Measurements from ENCODE around the gene HTRA3.
A peak's percentile ranks its signal among the peaks of the same experiment; 100 is the strongest.

HTRA3 gene

GRCh38 chr4:8297141-8297601 lies 27.6 kb downstream of the HTRA3 start:
- no peak for DNase-seq

- DNase-seq: no peak
Observed at GRCh38 chr4:8297691-8298485, 28.3 kb downstream of the HTRA3 start.

- DNase-seq: no peak
Observed at GRCh38 chr4:8300832-8301231, 31.3 kb downstream of the HTRA3 start.

GRCh38 chr4:8301851-8302730 lies 32.5 kb downstream of the HTRA3 start:
- no peak for DNase-seq

GRCh38 chr4:8303081-8303480 lies 33.5 kb downstream of the HTRA3 start:
- no peak for DNase-seq

- peak; percentile 38 for DNase-seq
Observed at GRCh38 chr4:8303485-8304281, 34.1 kb downstream of the HTRA3 start.

- no peak for DNase-seq
Observed at GRCh38 chr4:8304827-8305695, 35.5 kb downstream of the HTRA3 start.

GRCh38 chr4:8305851-8306471 lies 36.4 kb downstream of the HTRA3 start:
- no peak for DNase-seq

- DNase-seq: no peak
Observed at GRCh38 chr4:8306511-8307021, 37.0 kb downstream of the HTRA3 start.

GRCh38 chr4:8307121-8307520 lies 37.6 kb downstream of the HTRA3 start:
- no peak for DNase-seq

GRCh38 chr4:8307714-8308113 lies 38.2 kb downstream of the HTRA3 start:
- no peak for DNase-seq

- DNase-seq: no peak
Observed at GRCh38 chr4:8308144-8308543, 38.6 kb downstream of the HTRA3 start.

- no peak for DNase-seq
Observed at GRCh38 chr4:8308856-8309771, 39.6 kb downstream of the HTRA3 start.

- DNase-seq: no peak
Observed at GRCh38 chr4:8310306-8310705, 40.8 kb downstream of the HTRA3 start.

GRCh38 chr4:8311101-8312068 lies 41.8 kb downstream of the HTRA3 start:
- DNase-seq: no peak

- no peak for DNase-seq
Observed at GRCh38 chr4:8312069-8312445, 42.5 kb downstream of the HTRA3 start.

- DNase-seq: no peak
Observed at GRCh38 chr4:8312976-8313375, 43.4 kb downstream of the HTRA3 start.

GRCh38 chr4:8314691-8315255 lies 45.2 kb downstream of the HTRA3 start:
- no peak for DNase-seq
